Endodermal cell (in vitro differentiated cells): ENCODE results near the gene CD40LG. TPM values are rescaled to one million over a fixed set of nuclear protein-coding genes. Genes with fewer than 3 reads are reported as not detected.

Experiments used
- DNase-seq: peaks from one replicate; pipeline ENCODE4 v3.0.0-alpha.2; 2017
- H3K27ac ChIP-seq: 2 replicates; pipeline ENCODE4 v1.5.1; 2013; ENCODE audit warnings: mild to moderate bottlenecking, low read depth, low read length, moderate library complexity
- H3K27me3 ChIP-seq: 2 replicates; pipeline ENCODE4 v1.6.1; 2013; ENCODE audit warnings: mild to moderate bottlenecking, low read length, moderate library complexity; ENCODE audit not compliant: insufficient read depth, control insufficient read depth, poor library complexity, severe bottlenecking
- H3K36me3 ChIP-seq: 2 replicates; pipeline ENCODE4 v1.7.0; 2013; ENCODE audit warnings: mild to moderate bottlenecking, low read length, moderate library complexity; ENCODE audit not compliant: control insufficient read depth, insufficient read depth
- H3K4me1 ChIP-seq: one replicate; pipeline ENCODE4 v1.7.0; 2013; ENCODE audit warnings: low read length; ENCODE audit not compliant: control insufficient read depth, insufficient read depth
- H3K4me3 ChIP-seq: 2 replicates; pipeline ENCODE4 v1.5.1; 2013; ENCODE audit warnings: mild to moderate bottlenecking, low read length, moderate library complexity
- H3K9ac ChIP-seq: 2 replicates; pipeline ENCODE4 v1.6.1; 2013; ENCODE audit warnings: mild to moderate bottlenecking, low read length, moderate library complexity; ENCODE audit not compliant: poor library complexity, severe bottlenecking; ENCODE audit errors: extremely low read depth
- H3K9me3 ChIP-seq: 2 replicates; pipeline ENCODE4 v1.6.1; 2013; ENCODE audit warnings: mild to moderate bottlenecking, low read length, moderate library complexity; ENCODE audit not compliant: control insufficient read depth
- H3K27ac Mint-ChIP-seq: 2 replicates; pipeline ENCODE4 v1.8.0; 2020; ENCODE audit warnings: mixed read lengths
- H3K27me3 Mint-ChIP-seq: 2 replicates; pipeline ENCODE4 v1.8.0; 2021; ENCODE audit warnings: mild to moderate bottlenecking, mixed read lengths; ENCODE audit not compliant: insufficient read depth
- H3K36me3 Mint-ChIP-seq: 2 replicates; pipeline ENCODE4 v1.8.0; 2020; ENCODE audit warnings: low read depth, mixed read lengths
- H3K4me1 Mint-ChIP-seq: 2 replicates; pipeline ENCODE4 v1.8.0; 2020; ENCODE audit warnings: mixed read lengths
- H3K4me3 Mint-ChIP-seq: 2 replicates; pipeline ENCODE4 v1.8.0; 2020; ENCODE audit warnings: mild to moderate bottlenecking, moderate library complexity, mixed read lengths
- H3K9me3 Mint-ChIP-seq: 2 replicates; pipeline ENCODE4 v1.8.0; 2020; ENCODE audit warnings: mild to moderate bottlenecking, mixed read lengths
- WGBS, 2 experiments: methylation state at CpG; one replicate each; pipeline versions ENCODE4 v1.1.5 to v1.1.7; 2013; ENCODE audit warnings: missing lambda C conversion rate in 2 of 2, mixed read lengths in 1 of 2; ENCODE audit not compliant: insufficient coverage in 1 of 2, insufficient read length in 1 of 2; 5-methylcytosine and 5-hydroxymethylcytosine counted together
- total RNA-seq, 2 donors: library from RNA; stranded (reverse); fragmentation: NEBNext Ultra II Directional in 1 of 2; extraction: Animal tissue kit (Norgen Biotek cat#: 25700) in 1 of 2; gene quantifications; 2 replicates in 1 of 2; 3 replicates in 1 of 2; pipeline ENCODE4 v1.2.1, GENCODE V29; 2021
- TF ChIP-seq, protein P1 (sequence below): fragments of 200-600 bp; sonication (generic); conservative IDR thresholded peaks from 2 replicates; pipeline ENCODE4 v1.5.0; 2021; ENCODE audit warnings: antibody characterized with exemption, mild to moderate bottlenecking

CD40LG gene
- total RNA-seq, 2 donors from 2014 or later, result not detected

DNA sequence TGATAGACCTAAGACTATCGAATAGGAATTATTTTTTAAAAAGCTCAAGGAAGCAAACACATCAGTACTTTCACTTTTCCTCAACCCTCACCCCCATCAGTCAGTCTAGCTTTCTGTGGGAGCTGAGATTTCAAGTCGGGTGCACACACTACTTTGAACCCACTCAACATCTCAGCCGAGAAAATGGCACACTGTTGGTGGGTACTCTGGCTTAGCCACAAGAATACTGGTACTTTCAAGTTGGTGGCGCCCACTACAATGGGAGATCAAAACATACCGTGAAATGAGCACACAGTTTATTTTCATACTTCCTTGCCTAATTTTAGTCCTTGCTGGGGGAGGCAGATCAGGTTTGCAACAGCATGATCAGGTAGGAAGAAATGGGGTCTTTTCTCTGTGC is 10.2 kb downstream of the CD40LG start:
- no peaks in the 10 kb centered on the region for H3K36me3 ChIP-seq
- H3K27me3 Mint-ChIP-seq, result no peaks in the 10 kb centered on the region
- H3K9me3 ChIP-seq, result no peaks in the 10 kb centered on the region
- H3K4me1 Mint-ChIP-seq, result no peaks in the 10 kb centered on the region
- peaks cover 42% of the 10 kb centered on the region for H3K9me3 Mint-ChIP-seq
- TF ChIP-seq, protein P1, sequence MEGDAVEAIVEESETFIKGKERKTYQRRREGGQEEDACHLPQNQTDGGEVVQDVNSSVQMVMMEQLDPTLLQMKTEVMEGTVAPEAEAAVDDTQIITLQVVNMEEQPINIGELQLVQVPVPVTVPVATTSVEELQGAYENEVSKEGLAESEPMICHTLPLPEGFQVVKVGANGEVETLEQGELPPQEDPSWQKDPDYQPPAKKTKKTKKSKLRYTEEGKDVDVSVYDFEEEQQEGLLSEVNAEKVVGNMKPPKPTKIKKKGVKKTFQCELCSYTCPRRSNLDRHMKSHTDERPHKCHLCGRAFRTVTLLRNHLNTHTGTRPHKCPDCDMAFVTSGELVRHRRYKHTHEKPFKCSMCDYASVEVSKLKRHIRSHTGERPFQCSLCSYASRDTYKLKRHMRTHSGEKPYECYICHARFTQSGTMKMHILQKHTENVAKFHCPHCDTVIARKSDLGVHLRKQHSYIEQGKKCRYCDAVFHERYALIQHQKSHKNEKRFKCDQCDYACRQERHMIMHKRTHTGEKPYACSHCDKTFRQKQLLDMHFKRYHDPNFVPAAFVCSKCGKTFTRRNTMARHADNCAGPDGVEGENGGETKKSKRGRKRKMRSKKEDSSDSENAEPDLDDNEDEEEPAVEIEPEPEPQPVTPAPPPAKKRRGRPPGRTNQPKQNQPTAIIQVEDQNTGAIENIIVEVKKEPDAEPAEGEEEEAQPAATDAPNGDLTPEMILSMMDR, result no peak
- DNase-seq, result no peak
- no peak overlapping the region for H3K27ac Mint-ChIP-seq
- no peak overlapping the region for H3K27ac ChIP-seq
- H3K4me3 ChIP-seq, result no peak overlapping the region
- H3K4me1 ChIP-seq, result no peaks in the 10 kb centered on the region
- no peaks in the 10 kb centered on the region for H3K27me3 ChIP-seq
- no peak overlapping the region for H3K9ac ChIP-seq
- H3K36me3 Mint-ChIP-seq, result no peaks in the 10 kb centered on the region
- no peak overlapping the region for H3K4me3 Mint-ChIP-seq
- WGBS, 2 experiments, result 93 to 100% methylated on average over 2 to 5 of the region's 5 CpGs

DNA sequence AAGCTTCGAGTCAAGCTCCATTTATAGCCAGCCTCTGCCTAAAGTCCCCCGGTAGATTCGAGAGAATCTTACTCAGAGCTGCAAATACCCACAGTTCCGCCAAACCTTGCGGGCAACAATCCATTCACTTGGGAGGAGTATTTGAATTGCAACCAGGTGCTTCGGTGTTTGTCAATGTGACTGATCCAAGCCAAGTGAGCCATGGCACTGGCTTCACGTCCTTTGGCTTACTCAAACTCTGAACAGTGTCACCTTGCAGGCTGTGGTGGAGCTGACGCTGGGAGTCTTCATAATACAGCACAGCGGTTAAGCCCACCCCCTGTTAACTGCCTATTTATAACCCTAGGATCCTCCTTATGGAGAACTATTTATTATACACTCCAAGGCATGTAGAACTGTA is 11.2 kb downstream of the CD40LG start:
- Mint-ChIP-seq H3K27ac (no peak overlapping the region), H3K27me3 (no peaks in the 10 kb centered on the region), H3K4me1 (no peaks in the 10 kb centered on the region), H3K36me3 (no peaks in the 10 kb centered on the region), H3K9me3 (peaks cover 43% of the 10 kb centered on the region), H3K4me3 (no peak overlapping the region)
- DNase-seq, result no peak
- Histone ChIP-seq H3K9ac (no peak overlapping the region), H3K9me3 (no peaks in the 10 kb centered on the region), H3K4me3 (no peak overlapping the region), H3K4me1 (no peaks in the 10 kb centered on the region), H3K27ac (no peak overlapping the region), H3K36me3 (no peaks in the 10 kb centered on the region), H3K27me3 (no peaks in the 10 kb centered on the region)
- TF ChIP-seq, protein P1, result no peak
- WGBS, 2 experiments, result 93% methylated on average over 9 of the region's 9 CpGs; no CpG with 5 or more reads in 1 of the 2 experiments

DNA sequence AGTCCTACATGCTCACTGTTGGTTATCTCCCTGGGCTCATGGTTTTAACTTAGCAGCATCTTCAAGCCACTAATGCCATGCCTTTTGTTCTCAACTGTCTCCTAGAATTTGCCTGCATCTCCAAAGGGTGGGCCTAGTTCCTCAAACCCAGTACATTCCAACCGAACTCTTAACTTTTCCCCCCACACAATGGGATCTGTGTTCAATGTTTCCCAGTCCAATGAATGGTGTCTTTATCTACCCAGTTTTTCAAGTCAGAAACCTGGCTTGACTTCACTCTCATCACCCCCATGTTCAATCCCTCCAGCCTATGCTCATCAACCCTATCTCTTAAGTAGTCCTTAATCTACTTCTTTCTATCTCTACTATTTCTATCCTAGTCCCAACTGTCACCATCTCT is 12.9 kb downstream of the CD40LG start:
- Histone ChIP-seq H3K4me3 (no peak overlapping the region), H3K9ac (no peak overlapping the region), H3K4me1 (no peaks in the 10 kb centered on the region), H3K27me3 (no peaks in the 10 kb centered on the region), H3K27ac (no peak overlapping the region), H3K9me3 (no peaks in the 10 kb centered on the region), H3K36me3 (no peaks in the 10 kb centered on the region)
- no peak for DNase-seq
- Mint-ChIP-seq H3K4me3 (no peak overlapping the region), H3K36me3 (no peaks in the 10 kb centered on the region), H3K27ac (no peak overlapping the region), H3K4me1 (no peaks in the 10 kb centered on the region), H3K9me3 (peaks cover 48% of the 10 kb centered on the region), H3K27me3 (no peaks in the 10 kb centered on the region)
- TF ChIP-seq, protein P1, result no peak
- WGBS, 2 experiments, result 100% methylated on average over 1 of the region's 1 CpG
